GM18519 (cell line): ENCODE measurements around the gene CFAP77.

Source experiments
- ATAC-seq: cut with Tn5 transposase; IDR thresholded peaks from one replicate; pipeline ENCODE4 v1.9.1; 2021; ENCODE audit warnings: mild to moderate bottlenecking, moderate library complexity; ENCODE audit not compliant: unreplicated experiment, low FRiP score

CFAP77 gene

DNA sequence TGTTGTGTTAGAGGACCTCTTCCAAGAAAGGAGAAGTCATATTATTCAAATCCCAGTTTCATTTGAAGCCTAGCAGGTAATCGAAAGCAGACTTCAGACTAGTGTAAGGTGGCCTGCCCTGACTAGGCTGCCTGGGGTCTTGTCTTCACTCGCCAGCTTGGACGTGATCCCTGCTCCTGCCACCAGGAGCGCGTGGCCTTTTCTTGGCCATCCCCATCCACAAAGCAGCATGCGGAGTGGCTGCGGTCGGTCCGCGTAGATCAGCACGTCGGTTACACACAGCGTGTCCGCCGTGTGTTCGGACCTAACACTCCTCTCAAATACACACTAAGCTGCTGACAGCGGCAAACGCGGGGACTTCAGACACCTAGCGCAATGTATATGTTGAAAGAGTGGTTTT lies 37.3 kb downstream of the CFAP77 start:
- no peak for ATAC-seq

DNA sequence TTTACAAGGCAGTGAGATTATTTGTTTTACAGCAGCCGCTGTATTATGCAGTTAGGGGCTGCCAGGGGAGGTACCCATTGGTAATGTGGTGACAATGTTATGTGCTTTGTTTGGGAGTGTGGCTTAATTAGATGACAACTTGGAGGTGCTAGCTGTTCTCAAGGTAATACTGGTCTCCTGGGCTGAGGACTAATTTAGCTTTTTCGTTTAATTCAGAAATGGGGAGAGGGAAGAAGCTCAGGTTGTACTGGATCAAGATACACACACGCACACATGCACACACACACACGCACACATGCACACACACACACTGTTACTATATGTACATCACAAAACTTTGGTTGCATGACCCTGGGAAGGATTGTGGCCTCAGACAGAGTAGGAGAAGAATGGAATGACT lies 37.9 kb downstream of the CFAP77 start:
- no peak for ATAC-seq

DNA sequence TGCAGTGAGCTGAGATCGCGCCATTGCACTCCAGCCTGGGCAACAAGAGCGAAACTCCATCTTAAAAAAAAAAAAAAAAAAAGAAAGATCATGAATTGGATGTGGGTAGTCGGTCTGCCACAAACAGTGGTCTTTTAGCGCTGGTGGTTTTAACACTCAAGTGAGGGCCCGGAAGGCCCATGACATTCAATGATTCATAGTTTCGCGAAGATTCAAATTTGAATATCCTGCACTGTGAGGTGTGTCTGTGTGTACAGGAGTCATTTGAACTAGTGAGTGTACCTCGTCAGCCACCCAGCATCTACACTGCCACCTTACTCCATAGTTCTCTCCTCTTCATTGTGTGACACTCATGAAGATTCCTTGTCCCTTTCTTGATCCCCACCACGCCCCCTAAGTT lies 41.3 kb downstream of the CFAP77 start:
- ATAC-seq: no peak

DNA sequence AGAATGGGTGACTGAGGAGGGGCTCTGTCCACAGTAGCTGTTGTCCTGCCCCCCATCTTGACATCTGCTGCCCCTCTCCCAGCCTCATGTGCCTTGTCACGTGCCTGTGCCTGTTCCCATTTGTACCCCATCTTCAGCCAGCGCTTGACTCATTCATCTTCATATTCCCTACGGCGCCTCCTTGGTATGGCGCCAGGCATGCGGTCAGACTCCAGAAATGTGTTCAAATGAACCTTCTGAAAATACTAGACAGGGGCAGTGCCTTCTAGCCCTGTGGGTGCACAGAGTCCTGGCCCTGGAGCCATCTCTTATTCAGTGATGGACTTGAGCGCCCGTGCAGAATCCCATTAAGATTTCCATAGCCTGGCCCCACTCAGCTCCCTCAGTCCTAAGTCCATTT lies 46.2 kb downstream of the CFAP77 start:
- no peak for ATAC-seq

DNA sequence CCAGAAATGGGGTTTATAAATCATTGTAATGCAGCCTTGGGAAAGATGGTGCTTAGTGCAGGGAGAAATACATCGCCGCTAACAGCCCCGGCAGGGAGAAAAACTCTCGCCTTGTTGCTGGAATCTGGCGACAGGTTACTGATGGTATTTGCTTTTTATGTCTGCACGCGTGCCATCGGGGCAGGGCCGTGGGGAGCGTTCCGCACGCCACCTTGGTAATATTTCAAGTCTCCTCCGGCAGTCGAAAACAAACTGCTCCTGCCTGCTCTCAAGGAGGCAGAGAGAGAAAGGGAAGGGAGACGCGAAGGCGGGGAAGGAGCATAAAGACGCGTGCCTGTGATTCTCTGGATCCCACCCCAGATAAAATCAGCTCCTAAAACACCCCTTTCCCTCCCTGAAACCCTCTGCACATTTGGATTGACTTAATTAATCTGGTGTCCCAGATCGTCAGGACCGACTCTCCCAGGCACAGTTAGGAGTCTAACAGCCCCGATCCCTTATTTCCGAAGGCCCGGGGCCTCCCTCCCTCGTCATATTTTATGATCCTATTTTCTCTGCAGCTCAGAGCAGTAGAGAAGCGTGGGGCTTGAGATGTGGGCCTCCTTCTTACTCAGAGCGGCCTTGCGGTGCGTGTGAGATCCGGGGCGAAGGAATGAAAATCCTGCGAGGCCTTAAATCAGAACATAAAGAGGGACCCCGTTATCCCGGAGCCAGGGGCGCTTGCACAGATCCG lies 47.7 kb downstream of the CFAP77 start:
- ATAC-seq: no peak

DNA sequence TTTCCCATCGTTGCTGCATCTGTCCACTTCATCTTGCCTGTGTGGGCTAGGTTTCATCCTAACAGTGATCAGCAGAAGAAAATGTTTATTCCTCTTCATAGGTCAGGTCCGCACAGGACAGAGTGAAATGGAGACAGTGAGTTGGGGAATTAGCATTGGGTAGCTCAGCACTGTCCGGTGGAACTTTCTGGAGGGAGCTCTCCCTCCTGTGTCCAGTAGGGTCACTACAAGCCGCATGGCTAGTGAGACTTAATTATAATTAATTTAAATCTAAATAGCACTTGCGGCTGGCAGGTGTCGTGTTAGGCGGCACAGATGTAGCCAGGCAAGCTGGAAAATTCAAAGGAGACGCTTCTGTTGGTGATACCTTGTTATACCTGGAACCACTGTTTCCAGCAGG lies 48.4 kb downstream of the CFAP77 start:
- ATAC-seq: no peak

DNA sequence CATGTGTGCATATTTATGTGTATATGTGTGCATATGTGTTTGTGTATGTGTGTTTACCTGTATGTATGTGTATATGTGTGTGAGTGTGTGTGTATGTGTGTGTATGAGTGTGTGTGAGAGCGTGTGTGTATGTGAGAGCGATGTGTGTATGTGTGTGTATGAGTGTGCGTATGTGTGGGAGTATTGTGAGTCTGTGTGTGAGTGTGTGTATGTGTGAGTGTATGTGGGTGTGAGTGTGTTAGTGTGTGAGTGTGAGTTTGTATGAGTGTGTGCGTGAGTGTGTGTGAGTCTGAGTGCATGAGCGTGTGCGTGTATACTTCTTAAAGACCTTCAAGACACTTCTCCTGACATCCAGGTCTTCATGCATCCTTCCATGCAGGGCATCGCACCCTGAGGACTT lies 49.6 kb downstream of the CFAP77 start:
- no peak for ATAC-seq

DNA sequence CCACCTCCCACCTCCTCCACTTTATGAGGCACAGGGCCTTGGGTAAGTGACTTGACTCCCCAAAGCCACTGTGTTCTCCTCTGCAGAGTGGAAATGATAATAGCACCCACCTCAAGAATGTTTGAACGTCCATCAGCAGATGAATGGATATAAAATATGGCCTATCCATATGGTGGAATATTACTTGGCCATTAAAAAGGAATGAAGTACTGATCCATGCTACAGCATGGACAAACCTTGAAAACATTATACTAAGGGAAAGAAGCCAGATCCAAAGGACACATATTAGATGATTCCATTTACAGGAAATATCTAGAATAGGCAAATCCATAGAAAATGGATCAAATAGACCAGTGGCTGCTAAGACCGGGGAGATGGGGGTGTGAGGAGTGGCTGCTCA lies 50.2 kb downstream of the CFAP77 start:
- ATAC-seq: no peak

DNA sequence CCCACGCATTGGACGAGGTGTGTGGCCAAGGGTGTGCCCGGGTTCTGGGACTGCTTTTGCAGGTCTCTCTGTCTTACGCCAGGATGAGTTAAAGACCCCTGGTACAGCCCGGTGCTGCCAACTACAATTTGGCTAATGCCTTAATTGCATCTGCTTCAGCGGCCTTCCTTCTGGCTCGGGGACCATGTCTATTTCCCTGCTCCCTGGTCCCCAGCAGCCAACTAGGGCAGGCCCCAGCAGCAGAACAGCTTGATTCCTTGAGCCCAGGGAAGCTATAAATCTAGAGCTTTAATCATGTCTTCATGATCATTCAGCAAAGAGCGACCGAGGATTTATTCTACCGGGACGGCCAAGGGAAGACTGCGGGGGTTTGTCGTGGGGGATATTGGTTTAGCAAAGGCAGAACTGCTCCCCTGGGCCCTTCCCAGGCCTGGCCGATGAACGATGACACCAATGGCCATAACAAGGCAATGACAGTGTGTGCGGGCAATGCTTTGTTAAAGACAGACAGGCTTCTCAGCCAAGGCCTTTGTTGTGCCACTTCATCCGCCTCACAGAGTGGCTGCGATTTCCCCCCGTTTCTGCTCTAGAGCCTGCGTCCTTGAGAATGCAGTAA lies 51.4 kb downstream of the CFAP77 start:
- ATAC-seq: no peak

DNA sequence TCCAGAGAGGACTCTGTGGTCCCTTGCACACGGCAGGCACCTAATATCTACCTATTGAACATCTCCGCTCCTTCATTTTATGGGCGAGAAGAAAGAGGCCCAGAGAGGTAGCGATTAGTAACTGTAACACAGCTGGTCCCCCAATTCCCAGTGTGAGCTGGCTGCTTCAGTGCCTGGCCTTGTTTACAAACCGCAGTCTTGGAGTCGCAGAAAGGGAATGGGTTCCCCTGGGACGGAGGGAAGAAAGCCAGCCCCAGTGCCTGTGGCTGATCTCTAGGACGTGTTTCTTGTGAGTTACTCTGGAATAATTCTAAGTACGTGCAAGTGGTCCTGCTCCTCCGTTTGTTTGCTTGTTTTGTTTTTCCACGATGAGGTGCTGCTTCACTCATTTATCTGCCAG lies 52.0 kb downstream of the CFAP77 start:
- ATAC-seq: no peak

DNA sequence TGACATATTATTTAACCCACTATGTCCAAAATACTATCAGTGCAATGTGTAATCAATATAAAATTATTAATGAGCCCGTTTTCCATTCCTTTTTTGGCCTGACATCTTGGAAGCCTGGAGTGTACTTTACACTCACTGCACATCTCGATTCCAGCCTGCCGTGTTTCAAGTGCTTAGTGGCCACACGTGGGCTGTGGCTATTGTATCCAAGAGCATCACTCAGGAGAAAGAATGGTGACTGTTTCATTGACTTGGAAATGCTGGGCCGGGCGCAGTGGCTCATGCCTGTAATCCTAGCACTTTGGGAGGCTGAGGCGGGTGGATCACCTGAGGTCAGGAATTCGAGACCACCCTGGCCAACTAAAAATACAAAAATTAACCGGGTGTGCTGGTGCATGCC lies 54.5 kb downstream of the CFAP77 start:
- no peak for ATAC-seq

DNA sequence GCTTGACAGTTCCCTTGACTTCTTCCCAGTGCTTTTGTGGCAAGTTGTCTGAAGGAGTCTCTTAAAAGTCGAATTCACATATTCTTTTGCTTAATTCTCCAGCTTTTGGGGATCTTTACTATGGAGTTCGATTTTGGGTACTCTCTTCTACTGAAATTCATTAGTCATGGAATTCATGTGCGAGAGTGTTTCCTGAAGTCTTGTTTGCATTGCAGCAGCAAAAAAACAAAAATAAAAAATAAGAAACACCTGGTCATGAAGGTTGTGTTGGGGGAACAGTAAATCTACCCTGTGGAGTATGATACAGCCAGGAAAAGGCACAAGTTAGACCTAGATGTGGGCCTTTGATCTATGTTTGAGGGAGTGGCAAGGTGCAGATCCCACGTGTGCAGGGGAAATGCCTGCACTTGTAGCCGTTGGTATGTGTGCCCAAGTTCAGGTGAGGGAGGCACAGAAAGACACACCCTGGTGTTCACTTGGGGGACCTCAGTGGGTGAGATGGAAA lies 55.2 kb downstream of the CFAP77 start:
- no peak for ATAC-seq

DNA sequence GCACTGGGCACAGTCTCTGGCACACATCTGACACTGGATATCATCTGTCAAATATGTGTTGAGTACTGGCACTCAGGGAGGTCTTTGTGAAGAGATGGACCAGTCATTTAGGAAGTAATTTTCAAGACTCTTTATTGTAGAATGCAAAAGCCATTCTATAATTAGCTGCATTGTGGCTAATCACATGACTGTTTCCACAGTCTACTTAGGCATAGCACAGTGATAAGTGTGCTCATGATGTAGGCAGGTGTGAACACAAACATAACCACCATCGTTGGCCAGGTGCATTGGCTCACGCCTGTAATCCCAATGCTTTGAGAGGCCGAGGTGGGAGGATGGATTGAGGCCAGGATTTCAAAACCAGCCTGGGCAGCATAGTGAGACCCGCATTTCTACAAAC lies 62.2 kb downstream of the CFAP77 start:
- ATAC-seq: no peak

DNA sequence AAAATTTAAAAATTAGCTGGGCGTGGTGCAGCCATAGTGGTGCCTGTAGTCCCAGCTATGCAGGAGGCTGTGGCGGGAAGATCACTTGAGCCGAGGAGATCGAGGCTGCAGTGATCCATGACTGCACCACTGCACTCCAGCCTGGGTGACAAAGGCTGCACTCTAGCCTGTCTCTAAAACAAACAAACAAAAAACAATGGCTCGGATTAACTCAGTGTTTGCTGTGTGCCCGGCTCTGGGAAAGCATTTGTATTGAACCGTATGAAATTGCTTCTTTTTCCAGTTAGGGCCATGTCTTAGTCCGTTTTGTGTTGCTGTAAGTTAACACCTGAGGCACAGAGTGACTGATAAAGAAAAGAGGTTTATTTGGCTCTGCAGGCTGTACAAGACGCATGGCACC lies 62.6 kb downstream of the CFAP77 start:
- ATAC-seq: no peak

DNA sequence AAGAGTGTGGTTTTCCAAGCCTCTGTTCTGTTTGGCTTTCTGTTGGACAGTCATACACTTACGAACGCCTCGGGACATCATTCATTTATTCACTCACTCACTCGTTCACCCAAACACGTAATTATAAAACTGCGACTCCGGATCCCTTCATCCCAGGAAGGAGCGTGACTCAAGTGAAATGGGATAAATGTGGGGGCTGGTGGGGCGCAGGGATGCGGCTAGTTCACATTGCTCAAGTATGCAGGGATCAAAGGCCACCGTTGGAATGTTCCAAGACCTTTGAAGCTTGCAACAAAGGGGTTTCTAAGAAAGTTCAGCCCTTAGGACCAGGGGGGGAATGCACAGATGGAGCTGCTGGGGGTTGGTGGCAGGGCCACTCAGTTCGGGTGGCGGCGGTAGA lies 64.2 kb downstream of the CFAP77 start:
- no peak for ATAC-seq

DNA sequence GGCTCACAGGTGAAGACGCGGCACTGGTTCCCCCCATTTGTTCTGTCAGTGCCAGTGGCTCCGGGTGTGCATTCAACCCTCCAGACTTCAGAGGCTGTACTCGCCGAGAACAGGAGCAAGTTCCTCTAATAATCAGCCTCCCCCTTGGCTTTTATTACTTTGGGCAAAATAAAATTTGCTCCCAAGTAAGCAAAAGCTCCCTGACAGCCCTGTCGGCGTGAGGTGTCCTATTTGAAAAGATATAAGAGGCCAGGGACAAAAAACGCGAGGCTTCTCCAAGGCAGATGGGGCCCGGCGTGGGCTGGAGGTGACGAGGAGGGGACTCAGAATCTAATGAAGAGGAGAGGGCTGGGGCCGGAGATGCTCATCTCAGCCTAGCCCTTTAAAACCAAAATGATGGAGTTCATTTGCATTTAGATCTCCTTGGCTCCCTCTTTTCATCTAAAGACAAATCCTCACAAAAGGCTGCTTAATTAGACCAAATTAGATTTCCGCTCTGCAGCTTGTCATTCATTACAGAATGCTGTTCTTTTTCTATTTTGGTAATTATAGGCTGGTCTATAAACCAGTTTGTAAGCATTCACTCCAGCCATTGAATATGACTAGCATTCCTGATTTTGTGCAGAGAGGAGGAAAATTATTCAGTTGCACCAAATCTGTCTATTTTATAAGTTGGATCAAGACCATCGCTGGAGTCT lies 68.5 kb downstream of the CFAP77 start:
- no peak for ATAC-seq

DNA sequence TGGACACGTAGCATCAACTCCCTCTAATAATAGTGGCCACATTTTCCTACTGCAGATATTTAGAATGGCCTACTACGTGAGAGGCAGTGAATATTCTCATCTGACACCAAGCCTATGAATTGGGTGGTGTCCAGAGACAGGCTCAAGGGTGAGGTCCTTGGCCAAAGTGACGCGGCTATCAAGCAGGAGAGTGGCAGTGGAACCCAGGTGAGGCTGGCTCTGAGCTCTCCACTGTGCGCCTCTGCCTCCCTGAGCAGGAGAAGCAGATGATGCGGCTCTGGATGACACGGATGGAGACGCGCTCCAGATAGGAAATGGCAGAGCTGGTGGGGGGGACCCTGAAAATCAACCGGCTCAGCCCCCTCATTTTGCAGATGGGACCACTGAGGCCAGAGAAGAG lies 69.7 kb downstream of the CFAP77 start:
- no peak for ATAC-seq

DNA sequence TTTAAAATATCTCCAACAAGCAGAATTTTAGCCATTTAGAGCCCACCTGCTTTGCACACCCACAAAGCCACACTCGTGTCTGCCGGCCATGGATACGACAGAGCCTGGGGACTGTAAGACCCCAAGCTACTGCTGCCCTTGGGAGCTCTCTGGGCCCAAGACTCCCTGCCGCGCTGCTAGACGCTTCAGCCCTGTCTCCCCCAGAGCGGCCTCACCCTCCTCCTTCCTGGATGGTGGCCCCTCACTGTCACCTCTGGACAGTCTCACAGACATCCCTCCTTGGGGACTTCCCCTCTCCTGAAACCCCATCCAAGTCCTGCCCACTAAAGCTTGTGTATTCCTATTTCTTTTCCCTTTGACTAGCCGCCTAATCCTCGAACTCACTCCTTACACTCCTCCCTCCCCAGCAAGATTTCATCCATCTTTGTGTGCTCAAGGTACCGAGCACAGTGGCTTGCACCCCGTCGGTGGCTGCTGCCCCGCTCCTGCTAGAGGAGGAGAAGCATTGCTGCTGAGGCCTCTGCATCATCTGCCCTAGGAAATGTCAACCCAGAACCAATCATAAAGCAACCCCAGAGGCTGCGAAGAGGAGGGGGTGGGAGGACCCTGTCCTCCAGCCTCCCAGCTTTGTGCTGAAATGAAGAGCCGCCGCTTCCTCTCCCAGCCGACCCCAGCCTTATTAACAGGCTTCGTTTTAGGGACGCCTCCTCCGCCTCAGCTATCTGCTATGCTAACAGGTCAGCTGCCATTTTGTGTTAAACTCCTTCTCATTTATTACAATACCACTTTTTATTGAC lies 71.2 kb downstream of the CFAP77 start:
- no peak for ATAC-seq

DNA sequence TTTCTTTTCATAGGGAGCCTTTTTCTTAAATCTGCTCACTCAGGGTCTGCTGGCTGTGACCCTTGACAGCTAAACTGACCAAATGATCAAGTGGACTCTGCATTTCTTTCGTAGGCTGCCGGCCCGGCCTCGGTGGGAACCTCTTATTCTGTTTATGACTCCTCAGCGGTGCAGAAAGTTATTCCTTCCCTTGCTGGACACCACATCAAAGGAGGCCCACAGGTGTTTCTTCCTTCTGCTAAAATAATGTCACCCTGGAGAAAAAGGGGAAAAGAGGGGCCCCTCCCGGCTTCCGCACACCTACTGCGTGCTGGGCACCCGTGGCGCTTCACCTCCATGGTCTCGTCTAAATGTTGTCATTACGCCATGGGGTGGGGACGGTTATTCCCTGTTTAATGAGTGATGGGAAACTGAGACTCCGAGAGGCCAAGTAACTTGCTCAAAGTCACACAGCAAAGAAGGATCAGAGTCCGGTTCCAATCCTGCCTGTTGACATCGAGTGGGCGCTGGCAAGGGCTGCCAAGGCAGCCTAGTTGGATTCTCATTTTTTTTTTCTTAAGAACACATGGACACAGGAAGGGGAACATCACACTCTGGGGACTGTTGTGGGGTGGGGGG lies 72.3 kb downstream of the CFAP77 start:
- ATAC-seq: no peak

DNA sequence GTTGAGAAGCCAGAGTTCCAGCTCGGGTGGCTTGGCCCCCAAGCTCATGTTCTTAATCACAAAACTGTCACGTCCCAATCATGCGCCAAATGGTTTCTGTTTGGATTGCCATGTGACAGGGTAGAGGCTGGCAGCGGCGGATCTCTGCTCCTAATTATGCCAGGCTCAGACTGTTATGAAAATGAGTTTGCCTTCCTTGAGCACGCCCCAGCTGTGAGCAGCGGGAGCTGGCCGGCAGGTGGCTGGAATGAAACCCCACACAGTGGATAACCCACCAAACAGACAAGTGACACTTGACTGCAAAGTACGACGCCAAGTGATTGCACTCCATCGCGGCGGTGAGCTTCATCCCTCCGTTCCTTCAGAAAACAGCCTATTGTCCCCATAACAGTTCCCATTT lies 75.4 kb downstream of the CFAP77 start:
- ATAC-seq: no peak
